NT2/D1 (cell line): ENCODE data around the gene PIK3R5.

Experiments used
- DNase-seq: peaks from one replicate; pipeline ENCODE4 v3.0.0-alpha.2; 2011; ENCODE audit warnings: low read depth, low spot score
- H3K27me3 ChIP-seq: 2 replicates; pipeline ENCODE4 v1.6.0; 2011; ENCODE audit warnings: mild to moderate bottlenecking; ENCODE audit not compliant: insufficient read length, insufficient read depth
- H3K36me3 ChIP-seq: 2 replicates; pipeline ENCODE4 v1.6.1; 2011; ENCODE audit warnings: mild to moderate bottlenecking, low read length, mixed read lengths; ENCODE audit not compliant: insufficient read depth, insufficient read length
- H3K4me1 ChIP-seq: 2 replicates; pipeline ENCODE4 v1.5.1; 2011; ENCODE audit not compliant: insufficient read depth, insufficient read length
- H3K4me3 ChIP-seq: 2 replicates; pipeline ENCODE4 v1.5.1; 2011; ENCODE audit warnings: low read depth; ENCODE audit not compliant: insufficient read length
- H3K9ac ChIP-seq: 2 replicates; pipeline ENCODE4 v1.6.0; 2011; ENCODE audit warnings: low read depth; ENCODE audit not compliant: insufficient read length
- H3K9me3 ChIP-seq: 2 replicates; pipeline ENCODE4 v1.5.1; 2011; ENCODE audit warnings: mild to moderate bottlenecking, low read length; ENCODE audit not compliant: insufficient read depth
- SUZ12 ChIP-seq: IDR thresholded peaks from 2 replicates; pipeline ENCODE4 v1.6.1; 2011; ENCODE audit not compliant: insufficient read length, insufficient read depth; ENCODE audit errors: extremely low read depth
- YY1 ChIP-seq: IDR thresholded peaks from 2 replicates; pipeline ENCODE4 v1.6.1; 2011; ENCODE audit not compliant: insufficient read length, insufficient read depth
- ZNF274 ChIP-seq: IDR thresholded peaks from 2 replicates; pipeline ENCODE4 v1.6.1; 2011; ENCODE audit warnings: mild to moderate bottlenecking, low read depth, low read length

Gene PIK3R5

GRCh38 chr17:8900626-8901585 is 64.6 kb downstream of the PIK3R5 start:
- no peak overlapping the region for H3K9ac ChIP-seq
- H3K9me3 ChIP-seq = no peaks in the 10 kb centered on the region
- DNase-seq = no peak
- peaks cover 2% of the 10 kb centered on the region for H3K4me1 ChIP-seq
- H3K36me3 ChIP-seq = no peaks in the 10 kb centered on the region
- no peak overlapping the region for H3K4me3 ChIP-seq
- TF ChIP-seq ZNF274 (no peak), SUZ12 (no peak), YY1 (no peak)
- H3K27me3 ChIP-seq = no peaks in the 10 kb centered on the region

- no peaks in the 10 kb centered on the region for H3K27me3 ChIP-seq
- peaks cover 2% of the 10 kb centered on the region for H3K4me1 ChIP-seq
Observed at GRCh38 chr17:8900207-8900606, 65.3 kb downstream of the PIK3R5 start.

DNA sequence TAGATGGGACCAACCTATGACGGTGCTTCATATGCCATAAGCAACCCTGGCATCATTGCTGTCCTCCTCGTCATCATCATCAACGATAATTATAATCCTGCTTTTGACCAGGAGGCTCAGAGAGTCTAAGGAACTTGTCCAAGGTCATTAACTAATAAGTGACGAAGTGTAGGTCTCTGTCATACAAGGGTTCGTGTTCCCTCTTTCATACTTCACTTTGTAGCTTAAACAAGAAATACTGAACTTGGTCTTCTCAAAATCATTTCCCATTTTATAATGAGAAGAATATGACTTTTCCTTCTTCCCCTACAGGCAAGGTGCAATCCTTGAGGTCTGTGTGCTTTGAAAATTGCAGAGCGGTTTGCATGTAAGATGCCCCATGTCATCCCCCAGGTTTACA is 66.9 kb downstream of the PIK3R5 start:
- Histone ChIP-seq H3K9ac (no peak overlapping the region), H3K9me3 (no peaks in the 10 kb centered on the region), H3K36me3 (no peaks in the 10 kb centered on the region), H3K27me3 (no peaks in the 10 kb centered on the region), H3K4me3 (no peak overlapping the region), H3K4me1 (peaks cover 2% of the 10 kb centered on the region)
- DNase-seq = no peak
- TF ChIP-seq ZNF274 (no peak), YY1 (no peak), SUZ12 (no peak)

More at GRCh38 chr17:8900207-8900606, 65.3 kb downstream of the PIK3R5 start:
- Histone ChIP-seq H3K9ac (no peak overlapping the region), H3K4me3 (no peak overlapping the region), H3K36me3 (no peaks in the 10 kb centered on the region), H3K9me3 (no peaks in the 10 kb centered on the region)
- DNase-seq = no peak
- no peak for TF ChIP-seq ZNF274
- no peak for TF ChIP-seq YY1
- TF ChIP-seq SUZ12 = no peak

GRCh38 chr17:8898126-8898525 is 67.4 kb downstream of the PIK3R5 start:
- no peak overlapping the region for H3K4me3 ChIP-seq
- no peak for TF ChIP-seq YY1
- TF ChIP-seq ZNF274 = no peak
- TF ChIP-seq SUZ12 = no peak
- H3K9me3 ChIP-seq = no peaks in the 10 kb centered on the region
- H3K36me3 ChIP-seq = no peaks in the 10 kb centered on the region
- H3K27me3 ChIP-seq = no peaks in the 10 kb centered on the region
- peaks cover 2% of the 10 kb centered on the region for H3K4me1 ChIP-seq
- no peak for DNase-seq
- H3K9ac ChIP-seq = no peak overlapping the region

DNA sequence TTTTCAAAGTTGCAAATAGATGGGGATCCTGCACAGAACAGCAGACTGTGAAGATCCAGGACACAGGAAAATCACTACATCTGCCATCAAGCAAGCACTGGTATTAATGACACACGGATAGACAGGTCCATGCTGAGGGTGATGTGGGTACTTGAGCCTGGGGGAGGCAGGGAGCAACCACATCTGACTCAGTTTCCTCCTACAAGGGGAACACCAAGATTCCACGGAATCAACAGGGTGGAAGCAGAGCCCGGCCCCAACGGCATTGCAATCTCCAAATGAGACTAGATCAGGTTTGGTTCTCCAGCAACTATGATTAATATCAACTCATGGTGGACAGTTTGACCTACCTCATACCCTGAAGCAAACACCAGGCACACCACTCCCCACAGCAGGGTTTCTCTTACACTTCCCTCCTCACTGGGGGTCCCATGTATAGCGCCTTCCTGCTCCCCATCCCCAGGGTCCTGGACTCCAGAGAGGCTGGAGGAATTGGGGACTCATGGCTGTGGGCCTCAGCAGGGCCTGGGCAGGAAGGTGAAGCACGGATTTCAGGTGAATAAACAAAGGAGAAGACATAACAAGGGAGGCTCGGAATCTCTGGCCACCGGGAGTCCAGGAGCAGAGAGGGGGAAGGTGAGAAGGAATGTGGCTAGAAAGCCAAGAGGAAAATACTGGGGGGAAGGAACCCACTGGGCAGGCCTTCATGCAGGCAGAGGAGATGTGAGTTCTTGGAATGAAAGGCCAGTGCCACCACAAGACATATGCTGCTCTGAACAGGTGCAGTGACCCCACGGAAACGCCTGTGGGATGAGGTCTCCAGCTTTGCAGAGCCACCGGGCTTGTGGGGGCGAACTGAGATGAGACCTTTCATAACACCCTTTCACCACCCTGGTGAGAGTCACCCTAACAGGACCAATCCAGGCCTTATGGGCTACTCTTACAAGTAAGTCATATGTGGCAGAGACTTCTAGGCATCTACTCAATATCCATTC is 68.6 kb downstream of the PIK3R5 start:
- DNase-seq = no peak
- no peaks in the 10 kb centered on the region for H3K36me3 ChIP-seq

DNA sequence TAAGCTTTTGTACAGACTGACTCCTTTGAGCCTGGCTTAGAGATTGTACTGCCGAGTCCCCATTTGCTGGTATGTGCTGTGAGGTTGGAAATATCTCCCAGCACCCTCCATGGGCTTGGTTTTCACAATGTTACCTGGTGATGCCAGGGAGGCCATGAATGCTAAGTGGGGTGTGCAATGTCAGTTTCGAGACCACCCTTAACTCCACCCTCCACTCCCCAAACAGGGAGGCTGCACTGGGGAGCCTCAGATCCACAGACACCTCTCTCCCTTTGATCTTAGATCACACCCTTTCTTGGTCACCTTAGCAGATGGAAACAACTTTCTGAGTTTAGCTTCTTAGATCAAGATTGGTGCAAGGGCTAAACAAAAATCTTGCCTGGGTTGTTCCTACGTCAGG is 69.4 kb downstream of the PIK3R5 start:
- Histone ChIP-seq H3K9me3 (no peaks in the 10 kb centered on the region), H3K27me3 (no peaks in the 10 kb centered on the region), H3K36me3 (no peaks in the 10 kb centered on the region), H3K4me3 (no peak overlapping the region), H3K9ac (no peak overlapping the region), H3K4me1 (peaks cover 2% of the 10 kb centered on the region)
- TF ChIP-seq SUZ12 (no peak), YY1 (no peak), ZNF274 (no peak)
- DNase-seq = no peak

More for the DNA sequence above, 68.6 kb downstream of the PIK3R5 start:
- Histone ChIP-seq H3K27me3 (no peaks in the 10 kb centered on the region), H3K4me3 (no peak overlapping the region), H3K9ac (no peak overlapping the region), H3K9me3 (no peaks in the 10 kb centered on the region), H3K4me1 (peaks cover 2% of the 10 kb centered on the region)
- no peak for TF ChIP-seq SUZ12
- TF ChIP-seq YY1 = no peak
- TF ChIP-seq ZNF274 = no peak
